Islet of Langerhans (tissue), 1 donor: Measurements from ENCODE around the gene ESF1.

Source experiments
- FAIRE-seq: peaks from one replicate; lab custom pipeline; 2011; peaks lifted over from hg19 to GRCh38; lab: Jason Lieb, UNC

Gene ESF1, protein sequence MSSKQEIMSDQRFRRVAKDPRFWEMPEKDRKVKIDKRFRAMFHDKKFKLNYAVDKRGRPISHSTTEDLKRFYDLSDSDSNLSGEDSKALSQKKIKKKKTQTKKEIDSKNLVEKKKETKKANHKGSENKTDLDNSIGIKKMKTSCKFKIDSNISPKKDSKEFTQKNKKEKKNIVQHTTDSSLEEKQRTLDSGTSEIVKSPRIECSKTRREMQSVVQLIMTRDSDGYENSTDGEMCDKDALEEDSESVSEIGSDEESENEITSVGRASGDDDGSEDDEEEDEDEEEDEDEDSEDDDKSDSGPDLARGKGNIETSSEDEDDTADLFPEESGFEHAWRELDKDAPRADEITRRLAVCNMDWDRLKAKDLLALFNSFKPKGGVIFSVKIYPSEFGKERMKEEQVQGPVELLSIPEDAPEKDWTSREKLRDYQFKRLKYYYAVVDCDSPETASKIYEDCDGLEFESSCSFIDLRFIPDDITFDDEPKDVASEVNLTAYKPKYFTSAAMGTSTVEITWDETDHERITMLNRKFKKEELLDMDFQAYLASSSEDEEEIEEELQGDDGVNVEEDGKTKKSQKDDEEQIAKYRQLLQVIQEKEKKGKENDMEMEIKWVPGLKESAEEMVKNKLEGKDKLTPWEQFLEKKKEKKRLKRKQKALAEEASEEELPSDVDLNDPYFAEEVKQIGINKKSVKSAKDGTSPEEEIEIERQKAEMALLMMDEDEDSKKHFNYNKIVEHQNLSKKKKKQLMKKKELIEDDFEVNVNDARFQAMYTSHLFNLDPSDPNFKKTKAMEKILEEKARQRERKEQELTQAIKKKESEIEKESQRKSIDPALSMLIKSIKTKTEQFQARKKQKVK

DNA sequence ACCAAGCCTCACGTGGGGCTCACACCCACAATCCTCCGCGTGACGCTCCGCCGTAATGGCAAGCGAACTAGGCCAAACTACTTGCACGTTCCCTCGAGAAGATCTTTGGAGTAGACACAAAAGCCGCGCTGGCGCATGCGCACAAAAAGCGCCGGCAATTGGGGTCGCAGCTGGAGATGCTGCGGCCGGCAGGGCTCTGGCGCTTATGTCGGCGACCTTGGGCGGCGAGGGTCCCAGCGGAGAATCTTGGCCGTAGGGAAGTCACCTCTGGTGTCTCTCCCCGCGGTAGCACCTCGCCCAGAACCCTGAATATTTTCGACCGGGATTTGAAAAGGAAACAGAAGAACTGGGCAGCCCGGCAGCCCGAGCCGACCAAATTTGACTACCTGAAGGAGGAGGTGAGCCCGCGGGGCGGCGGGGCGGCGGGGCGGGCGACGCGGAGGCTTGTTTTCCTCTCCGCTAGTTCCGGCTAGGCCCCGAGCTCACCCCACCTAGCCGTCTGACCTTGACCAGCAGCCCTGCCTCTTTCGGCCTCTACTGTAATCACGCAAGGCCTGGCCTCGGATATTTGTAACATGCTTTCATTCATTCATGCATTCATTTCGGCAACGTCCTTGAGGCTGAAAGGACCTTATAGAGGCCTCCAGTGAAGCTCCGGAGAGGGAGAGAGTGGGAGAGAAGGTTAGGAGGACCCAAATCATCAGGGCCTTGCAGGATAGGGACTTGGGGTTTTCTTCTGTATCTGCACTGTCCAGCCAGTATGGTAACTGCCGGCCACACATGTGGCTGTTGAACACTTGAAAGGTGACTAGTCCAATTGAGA, at the start of gene ESF1, which contains the start of gene NDUFAF5:
TSS of gene ESF1 (minus strand) at position 27 of the 823 bp plus-strand sequence. CDS start 1,779 bp downstream, outside the sequence.
TSS of gene NDUFAF5 (plus strand) at position 136 of the 823 bp plus-strand sequence. CDS start at position 177, 41 bp downstream.
- peak; percentile 76 for FAIRE-seq

DNA sequence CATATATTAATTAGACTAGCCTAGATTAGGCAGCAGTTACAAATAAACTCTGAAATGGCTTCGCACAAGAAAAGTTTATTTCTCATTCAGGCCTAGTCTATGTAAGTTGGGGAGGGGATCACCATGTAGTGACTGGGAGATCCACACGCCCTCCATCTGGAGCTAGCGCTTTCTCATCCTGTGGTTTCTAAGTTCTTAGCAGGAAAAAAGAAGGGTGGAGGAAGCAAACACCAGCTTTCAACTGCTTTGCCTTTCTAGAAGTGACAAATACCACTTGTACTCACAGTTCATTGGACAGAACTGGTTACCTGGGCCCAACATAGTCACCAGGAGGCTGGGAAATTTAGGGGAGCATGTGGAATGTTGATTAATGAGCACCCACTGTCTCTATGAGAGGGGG, 46.8 kb upstream of the ESF1 start:
- FAIRE-seq: no peak

DNA sequence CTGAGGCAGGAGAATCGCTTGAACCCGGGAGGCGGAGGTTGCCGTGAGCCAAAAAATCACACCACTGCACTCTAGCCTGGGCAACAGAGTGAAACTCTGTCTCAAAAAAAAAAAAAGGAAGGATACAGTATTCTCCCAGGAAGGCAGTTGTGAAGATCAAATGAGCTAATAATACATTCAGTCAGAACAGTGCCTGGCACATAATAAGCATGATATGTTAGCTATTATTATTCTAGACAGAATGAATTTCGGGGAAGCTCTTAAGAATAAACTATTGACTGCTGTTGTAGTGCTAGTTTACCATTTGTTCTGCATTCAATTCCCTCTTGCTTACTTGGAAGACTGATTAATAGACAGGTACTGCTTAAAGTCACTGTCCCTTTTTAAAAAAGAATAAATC, 40.7 kb upstream of the ESF1 start:
- FAIRE-seq: no peak

DNA sequence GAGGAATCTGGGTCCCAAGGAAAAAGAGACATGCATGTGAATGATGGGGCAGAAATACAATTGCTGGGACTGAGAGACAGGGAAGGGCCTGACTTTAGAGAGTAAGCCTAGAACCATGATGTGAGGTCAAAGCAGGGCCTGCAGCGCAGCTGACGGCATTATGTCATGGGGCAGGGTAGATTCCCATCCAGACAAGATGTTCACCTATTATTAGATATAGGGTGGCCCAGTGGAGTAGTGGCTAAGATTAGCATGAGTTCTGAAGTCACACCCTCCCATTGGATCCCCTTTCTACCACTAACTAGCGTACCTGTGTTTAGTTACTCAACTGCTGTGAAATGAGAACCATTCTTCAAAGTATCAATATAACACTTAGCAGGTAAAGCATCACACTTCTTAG, 39.7 kb upstream of the ESF1 start:
- no peak for FAIRE-seq

DNA sequence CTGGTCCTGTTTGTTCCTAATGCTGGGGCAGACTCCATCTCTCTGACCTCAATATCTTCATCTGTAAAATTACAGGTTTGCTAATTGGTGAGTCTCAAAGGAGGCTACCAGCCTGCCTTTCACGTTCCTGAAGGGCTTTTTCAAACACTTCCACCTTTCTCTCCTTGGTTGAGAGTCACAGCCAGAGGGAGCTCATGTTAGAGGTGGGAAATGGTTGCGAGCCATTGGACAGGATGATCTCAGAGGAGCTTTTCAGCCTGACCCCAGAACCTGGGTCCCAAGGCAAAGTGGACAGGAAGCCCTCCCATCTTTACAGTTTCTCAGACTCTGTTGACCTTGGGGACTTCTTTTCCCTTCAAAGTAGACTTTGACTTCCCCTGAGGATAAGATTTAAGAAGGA, 37.7 kb upstream of the ESF1 start:
- FAIRE-seq: no peak

DNA sequence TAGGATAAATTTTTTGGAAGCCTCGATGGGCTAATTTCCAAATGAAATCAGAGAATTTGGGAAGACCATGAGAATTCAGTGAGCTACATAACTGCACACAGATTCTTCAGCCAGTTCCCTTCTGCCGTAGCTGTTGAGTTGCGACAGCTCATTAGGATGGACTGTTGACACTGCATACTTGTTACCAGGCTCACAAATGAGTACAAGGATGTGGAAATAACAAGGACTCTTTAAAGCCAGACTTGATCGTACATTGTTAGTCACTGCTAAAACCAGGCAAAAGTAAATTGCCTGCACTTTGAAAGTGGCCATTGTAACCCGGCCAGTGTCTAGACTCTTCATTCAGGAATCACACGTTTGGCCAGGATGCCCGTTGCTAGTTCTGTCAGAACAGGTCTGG, 37.2 kb upstream of the ESF1 start:
- no peak for FAIRE-seq

DNA sequence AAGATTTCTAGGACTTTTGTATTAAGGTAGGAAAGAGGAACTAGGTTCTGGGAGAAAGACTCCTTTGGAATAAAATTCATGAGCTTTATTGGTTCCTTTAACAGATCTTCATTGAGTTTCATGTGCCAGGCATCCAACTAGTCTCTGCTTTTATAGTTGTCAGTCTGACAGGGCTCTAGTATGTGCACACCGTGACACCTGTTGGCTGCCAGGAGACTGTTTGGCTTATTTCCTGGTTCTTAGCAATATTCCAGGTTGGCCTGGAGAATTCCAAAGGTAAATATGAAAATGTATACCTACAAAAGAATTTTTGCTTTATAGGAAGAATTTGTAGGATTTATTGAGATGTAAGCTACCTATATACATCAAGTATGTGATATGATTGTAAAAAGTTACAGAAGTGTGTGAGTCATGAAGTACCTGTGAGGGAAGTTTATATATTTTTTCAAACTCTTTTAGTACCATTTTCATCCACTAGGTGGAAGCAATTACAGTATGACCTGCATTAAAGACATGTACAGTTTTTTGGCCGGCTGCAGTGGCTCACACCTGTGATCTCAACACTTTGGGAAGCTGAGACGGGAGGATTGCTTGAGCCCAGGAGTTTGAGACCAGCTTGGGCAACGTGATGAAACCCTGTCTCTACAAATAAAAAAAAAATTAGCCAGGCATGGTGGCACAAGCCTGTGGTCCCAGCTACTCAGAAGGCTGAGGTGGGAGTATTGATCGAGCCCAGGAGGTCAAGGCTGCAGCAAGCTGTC, 35.3 kb upstream of the ESF1 start:
- peak; percentile 84 for FAIRE-seq

DNA sequence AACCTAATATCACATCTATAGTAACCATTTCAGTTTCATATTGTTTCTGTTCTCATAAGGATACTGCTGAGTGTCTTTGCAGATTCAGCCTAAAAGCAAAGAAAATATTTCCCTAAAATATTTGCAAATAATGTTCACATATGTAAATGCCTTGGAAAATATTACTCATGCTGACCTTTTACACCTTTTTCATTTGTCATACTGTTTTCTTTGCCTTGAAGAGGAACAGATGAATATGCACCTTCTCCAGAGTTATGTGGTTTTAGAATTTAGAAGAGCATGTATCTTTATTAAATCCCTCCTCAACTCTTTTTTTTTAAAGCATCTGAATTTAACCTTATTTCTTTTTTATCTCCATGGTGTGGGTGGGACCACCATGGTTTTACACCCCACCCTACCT, 32.6 kb upstream of the ESF1 start:
- FAIRE-seq: no peak

DNA sequence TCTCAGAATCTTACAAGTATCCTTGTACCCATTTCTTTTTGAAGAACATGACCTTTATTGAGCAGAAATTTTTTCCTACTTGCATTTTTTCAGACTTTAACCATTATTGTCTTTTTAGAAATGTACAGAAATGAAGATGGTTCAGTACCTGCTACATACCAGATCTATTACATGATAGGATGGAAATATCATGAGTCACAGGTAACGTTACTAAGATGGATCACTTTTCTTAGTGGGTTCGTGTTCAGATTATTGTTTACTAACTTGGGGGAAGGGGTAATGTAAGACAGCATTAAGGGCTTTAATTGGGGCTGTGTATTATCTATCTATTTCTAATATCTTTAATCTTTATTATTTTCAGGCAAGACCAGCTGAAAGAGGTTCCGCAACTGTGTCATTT, 32.0 kb upstream of the ESF1 start:
- FAIRE-seq: no peak

DNA sequence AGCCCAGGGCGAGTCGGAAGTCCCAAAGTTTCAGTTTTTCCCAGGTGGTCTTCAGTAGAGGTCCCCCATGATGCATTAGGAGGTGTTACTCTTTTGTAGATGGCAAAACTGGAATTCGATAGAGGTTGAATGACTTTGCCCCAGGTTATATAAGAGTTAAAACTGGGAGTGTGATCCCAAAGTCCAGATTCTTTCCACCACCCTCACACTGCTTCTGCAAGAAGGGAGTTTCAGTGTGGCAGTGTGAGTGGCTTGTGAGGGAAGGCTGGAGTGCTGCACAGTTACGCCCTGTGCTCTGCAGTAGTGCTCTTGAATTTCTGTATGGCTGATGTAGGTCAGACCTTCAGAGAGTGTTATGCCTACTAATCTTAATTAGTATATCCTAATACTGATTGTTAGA, 30.0 kb upstream of the ESF1 start:
- no peak for FAIRE-seq

DNA sequence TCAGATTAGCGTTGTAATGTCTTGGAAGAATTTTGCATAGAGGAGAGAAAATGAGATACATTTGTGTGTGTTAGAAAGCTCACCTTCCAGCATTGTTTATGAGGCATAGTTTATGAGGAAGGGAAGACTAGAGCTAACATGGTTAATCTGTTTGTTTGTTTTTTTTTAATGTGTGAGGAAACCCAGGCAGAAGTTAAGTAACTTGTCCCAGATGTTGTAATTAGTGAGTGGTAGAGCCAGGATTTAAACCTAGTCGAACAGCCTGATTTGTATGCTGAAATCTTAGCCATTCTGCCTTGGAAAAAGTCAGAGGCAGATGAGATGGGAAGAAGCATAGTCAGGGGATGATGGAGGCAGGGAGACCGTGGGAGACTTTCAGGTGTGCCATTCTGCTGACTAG, 29.2 kb upstream of the ESF1 start:
- FAIRE-seq: no peak

DNA sequence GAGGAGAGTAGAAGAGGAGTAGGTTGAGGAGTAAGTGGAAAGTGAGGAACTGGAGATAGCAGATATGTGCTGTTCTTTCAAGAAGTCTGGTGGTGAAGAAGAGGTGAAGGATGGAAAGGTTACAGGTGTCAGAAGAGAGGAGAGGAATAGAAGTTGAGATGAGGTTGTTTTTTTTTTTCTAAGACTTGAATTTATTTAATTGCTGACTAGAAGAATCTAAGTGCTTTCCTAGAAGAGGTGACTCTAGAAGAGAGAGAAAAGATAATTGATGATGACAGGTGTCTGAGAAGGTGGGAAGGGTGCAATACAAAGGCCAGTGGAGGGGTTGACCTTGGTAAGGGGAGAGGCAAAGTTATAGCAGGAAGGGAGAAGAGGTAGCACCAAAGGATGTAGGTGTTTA, 25.7 kb upstream of the ESF1 start:
- FAIRE-seq: no peak

DNA sequence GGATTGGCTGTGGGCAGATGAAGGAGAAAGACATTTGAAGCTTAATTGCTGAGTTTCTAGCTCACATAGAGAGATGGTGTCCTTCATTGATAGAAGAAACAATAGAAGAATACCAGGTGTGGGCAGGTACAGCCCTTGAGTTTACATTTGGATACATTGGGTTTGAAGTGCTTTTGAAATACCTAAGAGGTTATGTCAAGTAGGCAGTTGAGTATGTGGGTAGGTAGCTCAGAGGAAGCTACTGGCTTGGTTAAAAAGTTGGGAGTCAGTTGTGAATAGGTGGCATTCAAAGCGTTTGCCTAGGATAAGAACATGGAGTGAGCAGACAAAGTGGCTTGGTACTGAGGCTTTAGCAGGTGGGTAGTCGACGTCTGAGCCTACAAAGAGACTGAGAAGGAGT, 25.1 kb upstream of the ESF1 start:
- FAIRE-seq: no peak

DNA sequence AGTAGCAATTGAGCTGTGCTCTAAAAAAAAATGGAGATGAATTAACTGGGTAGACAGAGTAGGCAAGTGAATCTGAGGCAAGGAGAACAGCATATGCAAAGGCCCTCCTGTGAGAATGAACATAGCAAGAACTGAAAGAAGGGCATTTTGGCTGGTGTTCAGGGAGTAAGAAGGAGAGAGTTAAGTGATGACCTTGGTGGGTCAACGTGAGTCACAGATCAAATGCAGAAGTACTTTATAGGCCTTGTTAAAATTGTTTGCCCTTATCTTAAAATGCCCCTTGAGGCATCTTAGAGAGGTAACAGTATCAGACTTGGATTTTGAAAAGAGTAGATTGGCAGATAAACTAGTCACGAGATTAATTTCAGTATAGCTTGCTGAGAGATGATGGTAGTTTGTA, 24.7 kb upstream of the ESF1 start:
- no peak for FAIRE-seq

DNA sequence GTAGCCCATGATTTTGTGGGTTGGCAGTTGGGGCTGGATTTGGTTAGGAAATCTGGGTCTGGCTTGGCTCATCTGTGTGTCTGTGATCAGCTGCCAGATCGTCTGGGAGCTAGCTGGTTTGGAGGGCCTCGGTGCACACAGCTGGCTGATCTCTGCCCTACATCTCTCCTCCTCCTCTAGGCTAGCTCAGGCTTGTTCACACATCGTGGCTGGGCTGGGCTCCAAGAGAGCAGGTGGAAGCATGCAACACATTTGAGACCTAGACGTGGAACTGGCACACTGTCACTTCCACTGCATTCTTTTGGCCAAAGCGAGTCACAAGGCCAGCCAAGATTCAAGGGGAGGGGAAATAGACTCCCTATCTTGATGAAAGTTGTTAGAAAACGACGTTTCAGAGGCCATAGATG, 16.0 kb upstream of the ESF1 start:
- no peak for FAIRE-seq

DNA sequence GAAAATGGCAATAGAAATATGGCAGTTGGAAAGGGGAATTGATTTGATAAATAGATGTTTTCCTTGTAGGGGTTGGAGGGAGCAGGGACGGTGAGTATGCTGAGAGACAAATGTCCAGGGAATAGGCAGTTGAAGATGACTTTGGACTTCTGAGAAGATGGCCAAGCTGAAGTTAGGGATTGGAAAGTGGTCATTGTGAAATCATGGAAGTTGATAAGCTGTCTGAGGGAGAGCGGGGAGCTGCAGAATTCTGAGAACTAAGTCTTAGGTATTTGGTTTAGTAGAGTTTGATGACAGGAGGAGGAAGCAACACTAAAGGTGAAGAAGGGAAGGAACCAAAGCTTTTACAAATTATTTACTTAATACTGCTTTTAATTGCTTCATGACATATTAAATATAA, 15.3 kb upstream of the ESF1 start:
- FAIRE-seq: no peak

DNA sequence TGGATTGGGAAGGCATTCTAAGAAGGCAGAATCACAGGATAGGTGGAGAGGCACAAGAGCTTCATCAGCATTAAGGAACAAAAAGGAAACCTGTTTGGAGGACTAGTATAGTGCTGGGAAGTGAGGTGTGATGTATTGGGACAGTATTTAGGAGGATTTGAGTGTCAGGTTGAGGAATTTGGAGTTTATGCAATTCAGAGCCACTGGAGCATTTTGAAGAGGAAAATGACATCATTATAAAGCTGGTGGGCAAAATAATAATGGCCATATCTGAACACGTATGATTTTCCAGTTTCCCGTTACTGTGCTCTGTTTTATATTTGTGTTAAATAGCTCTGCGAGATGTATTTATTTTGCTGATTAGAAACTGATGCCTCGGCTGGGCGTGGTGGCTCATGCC, 14.3 kb upstream of the ESF1 start:
- no peak for FAIRE-seq

DNA sequence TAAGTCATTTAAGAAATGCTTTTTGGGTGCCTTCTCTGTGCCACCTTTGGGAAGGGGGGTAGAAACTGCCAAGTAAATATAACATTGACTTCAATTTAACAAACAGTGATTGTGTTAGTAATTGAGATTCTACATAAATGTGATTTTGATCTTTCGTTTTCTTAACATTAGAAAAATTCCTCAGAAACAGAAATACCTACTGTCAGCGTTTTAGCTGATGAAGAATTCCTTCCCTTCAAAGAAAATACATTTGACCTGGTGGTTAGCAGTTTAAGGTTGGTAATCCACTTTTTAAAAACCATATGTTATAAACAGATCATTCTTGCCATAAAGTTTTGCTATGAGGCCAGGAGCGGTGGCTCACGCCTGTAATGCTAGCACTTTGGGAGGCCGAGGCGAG, 9.9 kb upstream of the ESF1 start:
- FAIRE-seq: no peak

DNA sequence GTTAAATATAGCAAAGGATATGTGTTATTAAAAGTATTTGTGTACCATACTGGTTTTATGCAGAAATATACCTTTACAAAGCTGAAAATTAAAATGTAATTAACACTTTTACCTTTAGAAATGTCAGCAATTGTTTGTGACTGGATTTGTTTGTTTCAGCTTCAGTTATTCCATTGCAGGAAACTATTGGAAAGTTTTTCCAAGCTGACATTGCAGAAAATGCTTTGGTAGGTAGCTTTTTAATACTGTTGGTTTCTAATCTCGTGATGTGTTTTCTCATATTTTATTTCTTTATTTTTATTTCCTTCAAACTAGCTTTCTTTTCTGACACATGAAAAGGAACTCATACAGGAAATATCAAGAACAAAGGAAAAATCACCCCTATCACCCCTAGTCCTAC, 8.3 kb upstream of the ESF1 start:
- FAIRE-seq: no peak

DNA sequence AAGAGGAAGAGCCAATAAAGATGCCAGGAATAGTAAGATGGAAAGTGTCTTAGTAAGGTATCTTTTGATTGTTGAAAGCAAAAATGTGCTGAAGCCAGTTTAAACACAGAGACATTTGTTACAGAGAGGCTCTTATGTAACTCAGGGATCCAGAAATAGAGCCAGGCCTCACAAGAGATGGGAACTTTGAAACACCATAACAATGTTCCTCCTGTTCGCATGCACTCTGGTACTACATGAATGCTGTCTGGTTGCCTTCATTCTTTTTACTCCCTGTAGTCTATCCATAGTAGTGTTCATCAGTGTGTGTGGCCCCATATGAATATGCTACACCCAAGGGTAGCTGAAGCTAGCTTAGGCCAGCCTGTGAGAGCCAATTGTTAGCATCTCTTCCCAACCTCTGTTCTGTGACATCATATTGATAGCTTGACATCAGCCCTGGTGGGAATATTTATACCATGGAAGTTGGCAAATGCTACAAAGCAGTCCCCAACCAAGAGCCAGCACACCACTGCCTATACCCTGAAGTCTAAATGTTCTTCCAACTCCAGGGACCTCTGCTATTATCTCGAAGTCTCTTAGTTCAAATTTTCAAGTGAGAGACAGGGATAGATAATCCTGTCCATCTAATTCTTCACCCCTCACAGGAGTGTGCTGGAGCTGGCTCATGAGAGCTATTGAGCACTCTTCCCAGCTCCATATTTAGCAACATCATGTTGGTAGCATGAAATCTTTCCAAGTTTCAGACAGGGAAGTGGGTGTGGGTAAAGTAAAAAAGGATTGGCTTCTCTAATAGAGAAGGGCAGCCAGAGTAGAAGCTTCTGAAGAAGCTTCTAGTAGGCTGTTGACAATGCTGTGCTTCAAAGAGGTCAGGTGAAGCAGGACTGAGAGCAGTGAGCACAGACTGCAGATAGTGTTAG, 7.1 kb upstream of the ESF1 start:
- no peak for FAIRE-seq

DNA sequence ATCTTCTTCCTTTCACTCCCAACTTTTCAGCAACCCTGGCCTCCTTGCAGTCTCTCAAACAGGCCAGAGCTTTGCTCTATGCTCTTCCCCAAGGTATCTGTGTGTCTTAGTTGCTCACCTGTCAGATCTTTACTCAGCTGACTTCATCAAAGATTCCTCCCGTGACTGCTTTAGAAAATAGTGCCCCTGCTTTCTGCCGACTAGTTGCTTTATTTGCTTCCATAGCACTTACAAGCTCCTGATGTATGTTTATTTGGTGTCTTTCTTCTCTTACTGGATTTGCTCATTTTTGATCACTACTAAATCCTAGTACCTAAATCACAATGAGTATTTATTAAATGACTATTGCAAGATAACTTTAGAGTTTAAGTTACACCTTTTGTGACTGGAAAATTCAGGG, 6.0 kb upstream of the ESF1 start:
- FAIRE-seq: no peak
